ENCODE results near the gene MTG2. TPM values are rescaled to one million over a fixed set of nuclear protein-coding genes. Genes with fewer than 3 reads are reported as not detected.
"Not testable (repeated sequence)": the region's sequence is repeated elsewhere in the genome, so short reads cannot be mapped to it uniquely, and the experiment has no call there.

MTG2 gene
- polyA plus RNA-seq, 1 donor (not counting 4 experiments of a cell fraction or from before 2014, with no cell fraction given): 24.7 TPM

GRCh38 chr20:62147125-62147524 is 35.7 kb upstream of the MTG2 start:
- Histone ChIP-seq H2AFZ (ENCODE audit: control insufficient read depth, low read length) (no peak overlapping the region), H3K4me3 (ENCODE audit: control insufficient read depth in 2 of 3, extremely low read depth in 1 of 3, insufficient read depth in 2 of 3, low read depth in 1 of 3, low read length in 3 of 3) (no peak overlapping the region), H3K9ac (ENCODE audit: control insufficient read depth, extremely low read depth, insufficient read depth, low read length) (no peak overlapping the region), H3K27ac (ENCODE audit: control insufficient read depth, insufficient read depth, low read length) (no peak overlapping the region), H3K79me2 (ENCODE audit: control insufficient read depth, insufficient read depth, low read length) (peaks cover 78% of the 10 kb centered on the region), H3K4me2 (ENCODE audit: control insufficient read depth, extremely low read depth, insufficient read depth, low read depth, low read length) (no peak overlapping the region), H4K20me1 (ENCODE audit: control insufficient read depth, extremely low read depth, insufficient read depth, low read length) (peaks cover 55% of the 10 kb centered on the region), H3K4me1 (ENCODE audit: control insufficient read depth, extremely low read depth, insufficient read depth, low read length) (peaks cover 34% of the 10 kb centered on the region), H3K36me3 (ENCODE audit: control insufficient read depth in 2 of 2, extremely low read depth in 1 of 2, insufficient read depth in 2 of 2, low read length in 2 of 2) (peaks cover 3 to 7% of the 10 kb centered on the region in 2 experiments), H3K27me3 (ENCODE audit: control insufficient read depth, extremely low read depth, insufficient read depth, low read length) (no peaks in the 10 kb centered on the region), H3K9me3 (ENCODE audit: control insufficient read depth, low read depth, low read length) (no peaks in the 10 kb centered on the region), H3K9me1 (ENCODE audit: control insufficient read depth, extremely low read depth, insufficient read depth, low read length) (peaks cover 22% of the 10 kb centered on the region)
- dilution Hi-C loops (cut with MboI; ENCODE audit: extremely low pct_ligation_motif_present, low sequenced_read_pairs): no loop called here
- DNase-seq (ENCODE audit: low read depth, low spot score) (no peak), FAIRE-seq (no peak)
- TF ChIP-seq EZH2 (IDR thresholded peaks at IDR 0.05; ENCODE audit: low read length): no peak
- no peak for TF ChIP-seq CTCF (optimal IDR thresholded peaks at IDR 0.05 in 1 of 3, IDR thresholded peaks at IDR 0.05 in 1 of 3, conservative IDR thresholded peaks at IDR 0.05 in 1 of 3; ENCODE audit: extremely low read depth in 1 of 3, insufficient read depth in 2 of 3, low read length in 3 of 3)

GRCh38 chr20:62147528-62147927 is 35.3 kb upstream of the MTG2 start:
- TF ChIP-seq CTCF (optimal IDR thresholded peaks at IDR 0.05 in 1 of 3, IDR thresholded peaks at IDR 0.05 in 1 of 3, conservative IDR thresholded peaks at IDR 0.05 in 1 of 3; ENCODE audit: extremely low read depth in 1 of 3, insufficient read depth in 2 of 3, low read length in 3 of 3) (no peak), EZH2 (IDR thresholded peaks at IDR 0.05; ENCODE audit: low read length) (no peak)
- H3K9me1 ChIP-seq (ENCODE audit: control insufficient read depth, extremely low read depth, insufficient read depth, low read length): peaks cover 22% of the 10 kb centered on the region
- H3K4me3 ChIP-seq (ENCODE audit: control insufficient read depth in 2 of 3, extremely low read depth in 1 of 3, insufficient read depth in 2 of 3, low read depth in 1 of 3, low read length in 3 of 3): no peak overlapping the region
- peaks cover 34% of the 10 kb centered on the region for H3K4me1 ChIP-seq (ENCODE audit: control insufficient read depth, extremely low read depth, insufficient read depth, low read length)
- no peaks in the 10 kb centered on the region for H3K9me3 ChIP-seq (ENCODE audit: control insufficient read depth, low read depth, low read length)
- no peaks in the 10 kb centered on the region for H3K27me3 ChIP-seq (ENCODE audit: control insufficient read depth, extremely low read depth, insufficient read depth, low read length)
- H2AFZ ChIP-seq (ENCODE audit: control insufficient read depth, low read length): no peak overlapping the region
- dilution Hi-C loops (cut with MboI; ENCODE audit: extremely low pct_ligation_motif_present, low sequenced_read_pairs): no loop called here
- H4K20me1 ChIP-seq (ENCODE audit: control insufficient read depth, extremely low read depth, insufficient read depth, low read length): peaks cover 55% of the 10 kb centered on the region
- no peak overlapping the region for H3K27ac ChIP-seq (ENCODE audit: control insufficient read depth, insufficient read depth, low read length)
- H3K4me2 ChIP-seq (ENCODE audit: control insufficient read depth, extremely low read depth, insufficient read depth, low read depth, low read length): no peak overlapping the region
- DNase-seq (ENCODE audit: low read depth, low spot score): no peak
- H3K79me2 ChIP-seq (ENCODE audit: control insufficient read depth, insufficient read depth, low read length): peaks cover 78% of the 10 kb centered on the region
- no peak overlapping the region for H3K9ac ChIP-seq (ENCODE audit: control insufficient read depth, extremely low read depth, insufficient read depth, low read length)
- no peak for FAIRE-seq
- H3K36me3 ChIP-seq (ENCODE audit: control insufficient read depth in 2 of 2, extremely low read depth in 1 of 2, insufficient read depth in 2 of 2, low read length in 2 of 2): peaks cover 3 to 8% of the 10 kb centered on the region in 2 experiments

- dilution Hi-C loops (cut with MboI; ENCODE audit: extremely low pct_ligation_motif_present, low sequenced_read_pairs); H3K4me2 ChIP-seq (ENCODE audit: control insufficient read depth, extremely low read depth, insufficient read depth, low read depth, low read length); H3K9ac ChIP-seq (ENCODE audit: control insufficient read depth, extremely low read depth, insufficient read depth, low read length); H3K27ac ChIP-seq (ENCODE audit: control insufficient read depth, insufficient read depth, low read length); H2AFZ ChIP-seq (ENCODE audit: control insufficient read depth, low read length); H3K4me3 ChIP-seq (ENCODE audit: control insufficient read depth in 2 of 3, extremely low read depth in 1 of 3, insufficient read depth in 2 of 3, low read depth in 1 of 3, low read length in 3 of 3); FAIRE-seq; H3K27me3 ChIP-seq (ENCODE audit: control insufficient read depth, extremely low read depth, insufficient read depth, low read length); DNase-seq (ENCODE audit: low read depth, low spot score); H3K9me3 ChIP-seq (ENCODE audit: control insufficient read depth, low read depth, low read length): not testable (repeated sequence)
- H3K36me3 ChIP-seq (ENCODE audit: control insufficient read depth in 2 of 2, extremely low read depth in 1 of 2, insufficient read depth in 2 of 2, low read length in 2 of 2): peaks cover 3 to 10% of the 10 kb centered on the region in 2 experiments
- H3K4me1 ChIP-seq (ENCODE audit: control insufficient read depth, extremely low read depth, insufficient read depth, low read length): peaks cover 34% of the 10 kb centered on the region
- peaks cover 22% of the 10 kb centered on the region for H3K9me1 ChIP-seq (ENCODE audit: control insufficient read depth, extremely low read depth, insufficient read depth, low read length)
- H4K20me1 ChIP-seq (ENCODE audit: control insufficient read depth, extremely low read depth, insufficient read depth, low read length): peaks cover 55% of the 10 kb centered on the region
- peaks cover 77% of the 10 kb centered on the region for H3K79me2 ChIP-seq (ENCODE audit: control insufficient read depth, insufficient read depth, low read length)
Measured at GRCh38 chr20:62148383-62148782, 34.4 kb upstream of the MTG2 start.

Measured in keratinocyte (primary cell).